Ascending aorta (tissue), 2 donors: ENCODE measurements around the gene COMMD1. TPM values are rescaled to one million over a fixed set of nuclear protein-coding genes. Genes with fewer than 3 reads are reported as not detected.
A peak's percentile ranks its signal among the peaks of the same experiment; 100 is the strongest.
"Not testable (repeated sequence)": the region's sequence is repeated elsewhere in the genome, so short reads cannot be mapped to it uniquely, and the experiment has no call there.

Experiments used
- DNase-seq, 2 donors: peaks; one replicate each; pipeline ENCODE4 v3.0.0-alpha.2; 2019; ENCODE audit warnings: low spot score in 2 of 2
- H3K27ac ChIP-seq, 2 donors: fragments of 200-600 bp; sonication (generic); one replicate each; pipeline ENCODE4 v1.5.1; 2016 to 2017; ENCODE audit warnings: mild to moderate bottlenecking in 1 of 2
- H3K27me3 ChIP-seq: fragments of 200-600 bp; sonication (generic); one replicate; pipeline ENCODE4 v1.5.1; 2017
- H3K36me3 ChIP-seq, 2 donors: fragments of 200-600 bp; sonication (generic); one replicate each; pipeline ENCODE4 v1.5.1; 2016
- H3K4me1 ChIP-seq, 2 donors: fragments of 200-600 bp; sonication (generic); one replicate each; pipeline ENCODE4 v1.5.1; 2016 to 2017; ENCODE audit warnings: mild to moderate bottlenecking in 1 of 2
- H3K4me3 ChIP-seq, 2 donors: fragments of 200-600 bp; sonication (generic); one replicate each; pipeline ENCODE4 v1.5.1; 2016 to 2017; ENCODE audit warnings: mild to moderate bottlenecking in 1 of 2
- H3K9me3 ChIP-seq, 2 donors: fragments of 200-600 bp; sonication (generic); one replicate each; pipeline ENCODE4 v1.5.1; 2016
- intact Hi-C: fragments of 100-400 bp; cut with DNase I; formaldehyde crosslinking; loops from one replicate; pipeline ENCODE4 v1.15.1; 2023
- total RNA-seq: library from RNA; depleted of rRNA; stranded (reverse); fragments of >200 nt; gene quantifications from one replicate; pipeline ENCODE4 v1.1.0, GENCODE V29; 2016
- TF ChIP-seq, protein P1 (sequence below), 3 experiments: fragments of 200-600 bp in 2 of 3; fragments of 450-650 bp in 1 of 3; sonication (generic) in 2 of 3; IDR thresholded peaks; one replicate each; pipeline ENCODE4 v1.5.1; 2016 to 2019; ENCODE audit warnings: antibody characterized with exemption in 3 of 3, mild to moderate bottlenecking in 1 of 3, moderate library complexity in 1 of 3

The COMMD1 gene
- total RNA-seq, 1 donor from 2014 or later = 31.8 TPM

- TF ChIP-seq, protein P1, sequence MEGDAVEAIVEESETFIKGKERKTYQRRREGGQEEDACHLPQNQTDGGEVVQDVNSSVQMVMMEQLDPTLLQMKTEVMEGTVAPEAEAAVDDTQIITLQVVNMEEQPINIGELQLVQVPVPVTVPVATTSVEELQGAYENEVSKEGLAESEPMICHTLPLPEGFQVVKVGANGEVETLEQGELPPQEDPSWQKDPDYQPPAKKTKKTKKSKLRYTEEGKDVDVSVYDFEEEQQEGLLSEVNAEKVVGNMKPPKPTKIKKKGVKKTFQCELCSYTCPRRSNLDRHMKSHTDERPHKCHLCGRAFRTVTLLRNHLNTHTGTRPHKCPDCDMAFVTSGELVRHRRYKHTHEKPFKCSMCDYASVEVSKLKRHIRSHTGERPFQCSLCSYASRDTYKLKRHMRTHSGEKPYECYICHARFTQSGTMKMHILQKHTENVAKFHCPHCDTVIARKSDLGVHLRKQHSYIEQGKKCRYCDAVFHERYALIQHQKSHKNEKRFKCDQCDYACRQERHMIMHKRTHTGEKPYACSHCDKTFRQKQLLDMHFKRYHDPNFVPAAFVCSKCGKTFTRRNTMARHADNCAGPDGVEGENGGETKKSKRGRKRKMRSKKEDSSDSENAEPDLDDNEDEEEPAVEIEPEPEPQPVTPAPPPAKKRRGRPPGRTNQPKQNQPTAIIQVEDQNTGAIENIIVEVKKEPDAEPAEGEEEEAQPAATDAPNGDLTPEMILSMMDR (IDR thresholded peaks at IDR 0.05) = no peak
Measured at GRCh38 chr2:61950571-61951315, 45.3 kb downstream of the COMMD1 start.

GRCh38 chr2:61951881-61952280 lies 46.4 kb downstream of the COMMD1 start:
- H3K27me3 ChIP-seq = no peaks in the 10 kb centered on the region
- H3K36me3 ChIP-seq = no peaks in the 10 kb centered on the region
- intact Hi-C loops = no loop called here
- TF ChIP-seq, protein P1 (IDR thresholded peaks at IDR 0.05) = no peak
- H3K4me1 ChIP-seq = peaks cover 11 to 16% of the 10 kb centered on the region in 2 donors
- DNase-seq = no peak
- no peaks in the 10 kb centered on the region for H3K9me3 ChIP-seq
- no peak overlapping the region for H3K4me3 ChIP-seq
- H3K27ac ChIP-seq = no peak overlapping the region

More at GRCh38 chr2:61950571-61951315, 45.3 kb downstream of the COMMD1 start:
- Histone ChIP-seq H3K4me3 (no peak overlapping the region), H3K36me3 (no peaks in the 10 kb centered on the region), H3K9me3 (no peaks in the 10 kb centered on the region), H3K27me3 (no peaks in the 10 kb centered on the region), H3K27ac (peak overlapping the region; percentile 53 to 61), H3K4me1 (peaks cover 11 to 21% of the 10 kb centered on the region in 2 donors)
- DNase-seq = no peak
- intact Hi-C loops = no loop called here

DNA sequence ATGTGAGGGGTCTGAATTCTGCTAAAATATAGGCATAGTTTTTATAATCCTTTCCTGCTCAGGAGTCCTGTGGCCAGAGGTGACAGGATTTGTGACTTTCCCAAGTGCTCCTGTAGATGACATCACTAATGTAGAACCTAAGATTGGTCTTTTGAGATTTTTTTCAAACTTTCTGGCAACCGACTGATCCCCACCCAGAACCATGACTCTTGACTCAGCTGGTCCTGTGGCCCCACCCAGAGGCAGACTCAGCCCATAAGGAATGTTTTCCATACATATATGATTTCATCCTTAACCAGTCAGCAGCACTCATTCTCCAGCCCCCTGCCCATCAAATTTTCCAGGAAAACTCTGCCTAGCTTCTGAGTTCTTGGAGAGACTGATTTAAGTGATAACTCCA lies 46.8 kb downstream of the COMMD1 start:
- Histone ChIP-seq H3K36me3 (no peaks in the 10 kb centered on the region), H3K9me3 (no peaks in the 10 kb centered on the region), H3K27ac (no peak overlapping the region), H3K4me3 (no peak overlapping the region), H3K27me3 (no peaks in the 10 kb centered on the region), H3K4me1 (peaks cover 11 to 16% of the 10 kb centered on the region in 2 donors)
- no peak for DNase-seq
- intact Hi-C loops = no loop called here
- TF ChIP-seq, protein P1 (IDR thresholded peaks at IDR 0.05) = no peak

- H3K4me3 ChIP-seq, H3K36me3 ChIP-seq, H3K4me1 ChIP-seq, intact Hi-C loops, H3K27me3 ChIP-seq, DNase-seq, H3K9me3 ChIP-seq, H3K27ac ChIP-seq: not testable (repeated sequence)
Measured at GRCh38 chr2:61954856-61955255, 49.4 kb downstream of the COMMD1 start.

DNA sequence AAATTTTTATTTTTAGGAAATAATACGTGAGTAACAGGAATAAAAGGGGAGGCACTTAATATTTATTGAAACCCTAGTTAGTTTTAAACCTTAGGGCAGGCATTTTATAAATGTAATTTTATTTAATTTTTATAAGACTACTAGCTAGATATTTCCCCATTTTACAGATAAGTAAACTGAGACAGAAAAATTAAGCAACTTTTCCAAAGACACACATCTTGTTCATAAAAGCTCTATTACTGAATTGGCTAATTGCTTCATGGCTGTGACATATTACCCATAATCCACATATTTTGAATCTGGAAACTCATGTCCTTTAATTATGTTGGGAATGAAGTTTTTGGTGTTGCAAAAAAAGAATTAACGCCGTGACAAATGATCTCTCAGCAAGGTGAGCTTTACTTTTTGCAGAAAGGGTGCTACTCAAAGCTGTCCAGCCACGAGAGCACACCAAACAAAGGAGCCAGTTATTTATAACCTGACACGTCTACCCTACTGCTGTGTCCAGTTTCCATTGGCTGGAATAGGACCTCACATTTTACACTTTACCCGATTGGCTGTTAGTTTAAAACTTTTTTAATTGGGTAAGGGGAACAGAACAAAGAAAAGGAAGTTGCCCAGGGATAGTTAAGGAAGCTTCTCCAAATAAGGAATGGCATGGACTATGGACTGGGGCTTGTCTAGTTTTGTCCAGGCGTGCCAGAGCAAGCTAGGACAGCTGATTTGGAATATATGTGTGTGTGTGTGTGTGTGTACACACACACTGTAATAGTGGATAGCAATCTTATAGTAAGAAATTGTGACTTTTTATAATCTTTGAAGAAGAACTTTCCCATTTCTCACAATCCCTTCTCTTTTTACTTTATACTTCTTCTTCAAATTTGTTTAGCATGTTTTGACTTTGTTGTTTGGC lies 54.2 kb downstream of the COMMD1 start:
- Histone ChIP-seq H3K9me3 (peaks cover 0 to 3% of the 10 kb centered on the region in 2 donors), H3K27ac (no peak overlapping the region), H3K36me3 (no peaks in the 10 kb centered on the region), H3K4me1 (no peaks in the 10 kb centered on the region), H3K4me3 (no peak overlapping the region), H3K27me3 (no peaks in the 10 kb centered on the region)
- DNase-seq = no peak
- TF ChIP-seq, protein P1 (IDR thresholded peaks at IDR 0.05) = no peak
- intact Hi-C loops = no loop called here
